T-helper 2 cell treated with Interferon-gamma antibody and Interleukin-4, amounts not matched to agents 100 ng/mL and 5 ng/mL, for 36 hours (primary cell): Measurements from ENCODE around the gene HMGCS2. TPM values are rescaled to one million over a fixed set of nuclear protein-coding genes. Genes with fewer than 3 reads are reported as not detected.

ENCODE experiments used
- intact Hi-C: fragments of 100-400 bp; cut with micrococcal nuclease; formaldehyde crosslinking; loops from one replicate; pipeline ENCODE4 v1.15.1; 2023
- total RNA-seq: library from RNA; stranded (reverse); gene quantifications from 2 replicates; pipeline ENCODE4 v1.2.3, GENCODE V29; 2022

HMGCS2 gene
- not detected in 2 replicates for total RNA-seq

GRCh38 chr1:119768778-119769177, at the start of gene HMGCS2:
Gene HMGCS2 (minus strand): TSS chr1:119768905. CDS start chr1:119768844, 61 bp downstream.
- intact Hi-C loops: no loop called here

GRCh38 chr1:119818181-119818580, 49.5 kb upstream of the HMGCS2 start:
- intact Hi-C loops: no loop called here

DNA sequence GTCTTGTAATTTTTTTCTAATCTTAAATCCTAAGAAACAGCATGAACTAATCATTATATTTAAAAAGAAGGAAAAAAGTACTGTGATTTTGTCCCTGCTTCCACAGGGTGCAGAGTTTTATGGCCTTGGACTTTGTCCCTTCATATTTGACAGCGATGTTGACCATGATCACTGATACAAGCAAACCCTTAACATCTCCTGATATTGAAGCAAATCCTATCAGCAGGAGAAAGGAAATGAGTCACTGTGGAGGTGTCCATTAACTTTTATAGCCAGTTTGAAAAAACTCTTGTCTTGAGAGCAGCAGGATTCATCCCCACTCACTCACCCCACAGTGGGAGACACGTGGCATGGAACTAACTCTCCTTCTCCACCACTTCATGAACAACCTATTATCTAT, 47.7 kb upstream of the HMGCS2 start:
- intact Hi-C loops: no loop called here

DNA sequence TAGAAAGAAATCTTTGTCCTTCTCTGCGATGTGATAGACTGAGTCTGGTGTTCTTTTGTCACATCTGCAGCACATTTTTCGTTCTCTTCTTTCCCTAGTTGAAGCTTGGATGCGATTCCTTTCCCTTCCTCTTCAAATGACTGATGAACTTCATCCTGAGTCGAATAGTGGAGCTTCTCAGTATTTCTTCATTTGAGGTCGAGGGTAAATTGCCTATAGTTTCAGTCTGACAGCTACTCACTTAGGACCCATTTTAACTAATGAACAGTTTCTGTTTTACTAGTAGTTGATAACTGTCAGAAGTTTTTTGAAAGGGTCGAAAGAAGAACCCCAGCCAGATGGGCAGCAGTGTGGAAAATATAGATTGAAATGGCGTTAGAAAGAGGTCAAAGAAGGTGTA, 47.2 kb upstream of the HMGCS2 start:
- intact Hi-C loops: no loop called here

DNA sequence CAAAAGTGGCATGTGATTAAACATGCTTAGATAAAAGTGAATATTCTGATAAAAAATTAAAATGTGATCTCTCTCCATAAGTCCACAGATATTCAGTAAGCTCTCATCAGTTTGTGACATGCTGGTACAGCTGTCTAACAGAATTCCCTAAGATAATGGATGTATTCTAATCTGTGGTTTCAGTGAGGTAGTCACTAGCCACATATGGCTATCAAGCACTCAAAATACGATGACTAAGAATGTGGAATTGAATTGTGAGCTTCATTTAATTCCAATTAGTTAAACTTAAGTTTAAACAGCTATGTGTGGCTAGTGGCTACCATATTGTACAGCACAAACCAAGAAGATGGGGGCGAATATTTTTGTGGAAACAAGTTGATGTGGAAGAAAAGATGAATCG, 46.7 kb upstream of the HMGCS2 start:
- intact Hi-C loops: no loop called here

DNA sequence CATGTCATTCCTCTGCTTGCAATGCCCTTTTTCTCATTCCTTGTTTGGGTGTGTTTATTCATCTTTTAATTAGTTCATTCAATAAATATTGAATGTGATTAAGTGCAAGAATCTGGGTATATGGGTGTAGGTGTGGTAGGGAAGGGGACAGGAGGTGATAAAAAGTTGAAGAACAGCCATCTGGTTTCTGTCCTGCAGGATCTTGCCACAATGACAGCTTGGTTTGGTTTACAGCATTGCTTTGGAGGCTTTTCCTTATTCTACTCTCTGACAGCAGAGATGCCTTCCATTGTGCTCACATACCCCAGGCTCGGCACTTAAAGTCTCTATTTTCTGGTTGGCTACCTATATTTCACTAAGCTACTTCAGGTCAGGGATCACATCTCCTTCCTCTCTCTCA, 45.6 kb upstream of the HMGCS2 start:
- intact Hi-C loops: no loop called here

DNA sequence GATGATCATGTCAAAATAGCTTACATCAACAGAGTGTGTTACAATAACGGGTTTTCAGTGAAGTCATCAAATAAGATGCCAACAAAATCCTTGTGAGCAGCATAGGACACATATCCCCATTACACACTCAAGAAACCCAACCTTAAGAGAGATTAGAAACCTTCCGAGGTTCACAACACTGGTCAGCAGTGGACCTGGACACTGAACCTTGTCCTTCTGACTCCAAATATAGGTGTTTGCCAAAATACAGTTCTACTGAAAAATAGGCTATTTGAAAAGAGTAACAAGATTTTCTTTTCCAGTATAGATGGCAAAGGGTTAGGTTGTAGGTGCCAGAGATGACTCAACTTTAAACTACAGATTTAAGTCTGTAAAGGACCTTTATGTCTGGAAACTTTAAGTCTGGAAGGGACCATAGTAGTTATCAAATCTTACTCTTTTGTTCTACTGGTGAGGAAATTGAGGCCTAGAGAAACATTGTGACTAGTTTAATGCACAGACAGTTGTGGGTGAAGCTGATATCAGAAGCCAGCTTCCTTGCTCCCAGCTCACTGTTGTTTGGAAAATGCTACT, 43.4 kb upstream of the HMGCS2 start:
- intact Hi-C loops: no loop called here

GRCh38 chr1:119811387-119811786, 42.7 kb upstream of the HMGCS2 start, which contains the start of gene REG4:
Gene REG4 (minus strand): TSS chr1:119811460. CDS start chr1:119808769, 2,691 bp downstream.
- intact Hi-C loops: no loop called here

- intact Hi-C loops: no loop called here
Measured at GRCh38 chr1:119808972-119809550, 40.4 kb upstream of the HMGCS2 start.

GRCh38 chr1:119808491-119808890, 39.8 kb upstream of the HMGCS2 start:
- intact Hi-C loops: no loop called here

GRCh38 chr1:119806489-119806888, 37.8 kb upstream of the HMGCS2 start:
- intact Hi-C loops: no loop called here

DNA sequence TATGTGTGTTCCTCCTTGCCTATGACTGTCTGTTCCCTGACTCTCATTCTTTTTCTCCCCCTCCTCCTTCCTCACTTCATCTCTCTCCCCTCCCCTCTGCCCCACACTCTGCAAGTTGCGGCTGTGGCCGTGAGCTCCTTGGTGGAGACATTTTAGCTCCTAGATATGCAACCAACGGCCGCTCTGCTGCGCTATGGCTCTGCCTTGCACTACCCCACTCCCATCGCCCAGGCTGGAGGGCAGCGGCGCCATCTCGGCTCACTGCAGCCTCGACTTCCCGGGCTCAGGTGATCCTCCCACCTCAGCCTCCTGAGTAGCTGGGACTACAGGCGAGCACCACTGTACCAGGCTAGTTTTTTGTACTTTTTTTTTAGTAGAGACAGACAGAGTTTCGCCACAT, 37.0 kb upstream of the HMGCS2 start:
- intact Hi-C loops: no loop called here

DNA sequence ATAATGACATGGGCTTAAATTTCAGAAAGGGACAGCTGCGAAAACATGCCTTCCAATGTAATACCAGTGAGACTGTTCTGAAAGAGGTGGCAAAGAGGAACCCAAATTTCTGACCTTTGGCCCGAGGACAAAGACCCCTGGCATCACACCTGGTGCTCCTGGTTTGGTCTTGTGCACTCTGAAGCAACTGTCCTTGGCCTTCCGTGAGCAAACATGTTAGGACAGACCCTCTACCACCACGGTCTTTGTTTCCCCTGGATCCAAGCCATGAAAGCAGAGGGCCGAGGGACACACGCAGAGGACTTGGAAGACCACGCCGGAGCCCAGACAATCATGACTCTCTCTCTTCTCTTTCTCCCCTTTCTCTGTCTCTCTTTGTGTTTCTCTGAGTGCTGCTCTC, 36.5 kb upstream of the HMGCS2 start:
- intact Hi-C loops: no loop called here

DNA sequence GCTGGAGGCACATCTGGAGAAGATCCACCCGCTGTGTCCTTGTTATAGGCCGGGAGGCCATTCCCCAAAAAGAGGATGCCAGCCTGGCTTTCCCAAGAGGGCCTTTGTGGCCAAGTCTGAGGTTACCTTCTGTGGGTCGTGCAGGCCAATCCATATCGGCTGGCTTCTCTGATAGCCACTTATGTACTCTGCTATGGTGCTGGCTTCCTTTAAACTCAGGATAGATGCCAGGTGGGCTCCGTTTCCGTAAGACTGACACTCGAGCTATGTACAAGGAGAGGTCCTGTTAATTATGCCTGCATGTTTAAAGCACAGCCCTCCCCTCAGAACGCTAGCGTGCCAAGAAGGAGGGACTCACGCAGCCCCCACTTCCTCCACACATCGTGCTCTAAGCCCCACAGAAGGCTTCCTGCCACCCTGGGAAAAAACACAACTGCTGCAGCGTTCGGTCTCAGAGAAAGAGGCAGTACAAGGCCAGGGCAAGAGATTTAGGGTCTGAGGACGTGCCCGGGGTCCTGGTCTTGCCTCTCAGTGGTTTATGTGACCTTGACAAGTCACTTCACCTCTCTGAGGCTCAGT, 31.0 kb upstream of the HMGCS2 start:
- intact Hi-C loops: no loop called here

DNA sequence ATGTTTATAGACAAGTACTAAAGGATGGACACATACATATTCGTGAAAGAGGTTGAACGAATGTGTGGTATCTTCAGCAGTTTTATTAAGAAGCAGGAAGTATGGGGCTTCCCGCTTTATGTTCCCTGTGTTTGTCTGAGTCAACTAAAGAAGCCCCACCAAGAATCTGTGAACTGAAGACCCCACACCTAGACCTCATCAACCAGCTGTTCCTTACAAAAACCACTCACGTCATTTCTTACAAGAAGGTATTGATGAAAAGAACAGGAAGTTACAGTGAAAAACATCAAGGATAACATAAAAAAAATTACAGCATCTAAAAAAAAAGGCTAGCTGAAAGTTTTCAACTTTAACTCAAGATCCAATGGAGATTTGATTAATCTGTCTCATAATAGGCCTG, 30.3 kb upstream of the HMGCS2 start:
- intact Hi-C loops: no loop called here

- intact Hi-C loops: no loop called here
Measured at GRCh38 chr1:119797606-119798005, 28.9 kb upstream of the HMGCS2 start.

DNA sequence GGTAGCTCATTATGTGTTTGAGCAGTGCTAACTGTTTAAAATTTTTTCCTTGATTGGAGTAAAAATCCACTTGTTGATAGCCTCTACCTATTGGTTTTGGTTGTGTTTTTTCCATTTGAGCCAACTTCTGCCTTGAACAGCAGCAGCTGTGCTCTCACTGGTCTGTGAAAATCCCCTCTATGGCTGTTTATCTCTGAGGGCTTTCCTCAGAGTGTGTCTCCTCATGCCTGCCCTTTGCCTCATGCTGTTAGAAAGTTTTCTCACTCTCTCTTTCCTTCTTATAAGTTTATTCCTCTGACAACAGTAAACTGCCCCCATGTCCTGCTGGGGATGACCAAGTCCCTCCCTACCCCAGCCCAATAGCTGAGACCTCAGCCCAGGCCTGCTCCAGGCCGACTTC, 28.5 kb upstream of the HMGCS2 start:
- intact Hi-C loops: no loop called here

DNA sequence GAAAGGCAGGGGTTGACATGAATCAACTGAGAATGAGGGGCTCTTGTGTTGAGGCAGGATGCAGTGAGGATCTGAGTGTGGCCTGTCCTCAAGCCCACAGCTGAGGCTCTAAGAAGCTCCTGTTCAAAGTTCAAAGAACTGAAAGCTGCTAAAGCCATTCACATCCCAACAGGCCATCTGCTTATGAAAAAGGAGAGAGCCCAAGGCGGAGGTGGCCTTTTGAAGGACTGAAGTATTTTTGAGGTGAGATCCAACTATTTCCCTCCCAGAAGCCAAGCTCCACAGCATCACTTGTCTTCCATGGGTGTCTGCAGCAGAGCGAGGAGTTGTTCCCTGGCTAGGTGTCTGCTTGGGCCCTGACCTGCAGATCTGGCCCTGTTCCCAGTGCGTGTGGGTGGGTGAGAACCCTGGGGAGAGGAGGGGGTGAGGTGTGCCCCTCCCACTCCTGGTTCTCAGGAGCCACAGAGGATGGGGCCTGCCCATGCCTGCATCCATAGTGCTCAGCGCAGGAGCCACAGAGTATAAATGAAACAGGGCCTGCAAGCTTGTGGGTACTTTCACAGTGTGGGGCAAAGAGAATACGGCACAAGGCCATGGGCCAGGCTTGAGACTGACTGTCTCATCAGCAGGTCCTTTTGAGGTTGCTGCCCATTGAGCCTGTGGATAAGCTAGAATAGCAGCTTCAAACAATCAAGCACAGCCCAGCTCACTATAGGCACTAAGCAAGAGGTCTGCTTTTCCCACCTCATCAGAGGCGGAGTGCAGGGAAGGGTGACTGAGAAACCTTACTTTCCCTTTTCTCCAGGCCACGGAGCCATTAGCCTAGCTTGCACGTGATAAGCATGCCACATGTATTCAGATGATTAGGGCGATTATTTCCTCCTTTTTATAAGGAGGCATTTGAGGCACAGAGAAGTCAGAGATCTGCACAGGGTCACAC, 26.8 kb upstream of the HMGCS2 start:
- intact Hi-C loops: no loop called here

DNA sequence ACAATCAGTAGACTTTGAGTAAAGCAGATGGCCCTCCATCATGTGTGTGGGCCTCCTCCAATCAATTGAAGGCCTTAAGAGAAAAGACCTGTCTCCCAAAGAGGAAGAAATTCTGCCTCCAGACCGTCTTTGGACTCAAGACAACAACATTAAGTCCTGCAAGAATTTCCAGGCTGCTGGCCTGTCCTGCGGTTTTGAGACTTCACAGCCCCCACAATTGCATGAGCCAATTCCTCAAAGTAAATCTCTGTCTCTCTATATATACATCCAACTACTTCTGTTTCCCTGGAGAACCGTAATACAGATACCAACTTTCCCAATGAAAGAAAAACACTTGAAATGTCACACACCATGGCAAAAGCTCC, 26.2 kb upstream of the HMGCS2 start:
- intact Hi-C loops: no loop called here

DNA sequence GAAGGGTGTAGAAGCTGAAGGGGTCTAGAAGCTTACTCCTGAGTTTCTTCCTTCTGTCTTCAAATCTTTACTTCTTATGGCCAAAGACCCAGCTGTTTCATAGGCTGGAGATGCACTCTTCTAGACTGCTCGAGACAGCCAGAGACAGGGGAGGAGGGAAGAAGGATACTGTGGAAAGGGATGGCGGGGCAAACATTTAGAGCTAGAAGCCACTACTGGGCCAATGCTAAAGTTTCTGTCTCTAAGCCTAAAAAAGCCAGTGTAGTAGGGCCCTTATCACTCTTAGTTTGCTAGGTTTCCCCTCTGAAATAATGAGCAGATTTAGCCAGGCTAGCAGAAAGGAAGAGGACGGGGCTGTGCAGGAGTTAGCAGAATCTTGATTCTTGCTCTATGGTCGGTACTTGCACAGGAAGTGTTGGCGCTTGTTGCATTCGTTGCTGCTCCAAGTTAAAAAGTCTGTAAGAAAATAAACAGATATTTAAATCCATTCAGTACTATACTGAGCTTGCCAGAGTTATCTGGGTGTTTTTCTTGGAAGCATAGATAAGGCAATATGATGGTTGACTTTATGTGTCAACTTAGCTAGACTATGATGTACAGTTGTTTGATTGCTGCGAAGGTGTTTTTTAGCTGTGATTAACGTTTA, 25.6 kb upstream of the HMGCS2 start:
- intact Hi-C loops: no loop called here

- intact Hi-C loops: no loop called here
Measured at GRCh38 chr1:119791377-119791776, 22.7 kb upstream of the HMGCS2 start.
